Embryonic facial prominence (tissue), 1 donor: ENCODE data around the gene ATP6V0D1.
"Not testable (repeated sequence)": the region's sequence is repeated elsewhere in the genome, so short reads cannot be mapped to it uniquely, and the experiment has no call there.

Experiments used
- DNase-seq: peaks from one replicate; pipeline ENCODE4 v3.0.0-alpha.2; 2016; ENCODE audit errors: extremely low spot score

Gene ATP6V0D1

DNA sequence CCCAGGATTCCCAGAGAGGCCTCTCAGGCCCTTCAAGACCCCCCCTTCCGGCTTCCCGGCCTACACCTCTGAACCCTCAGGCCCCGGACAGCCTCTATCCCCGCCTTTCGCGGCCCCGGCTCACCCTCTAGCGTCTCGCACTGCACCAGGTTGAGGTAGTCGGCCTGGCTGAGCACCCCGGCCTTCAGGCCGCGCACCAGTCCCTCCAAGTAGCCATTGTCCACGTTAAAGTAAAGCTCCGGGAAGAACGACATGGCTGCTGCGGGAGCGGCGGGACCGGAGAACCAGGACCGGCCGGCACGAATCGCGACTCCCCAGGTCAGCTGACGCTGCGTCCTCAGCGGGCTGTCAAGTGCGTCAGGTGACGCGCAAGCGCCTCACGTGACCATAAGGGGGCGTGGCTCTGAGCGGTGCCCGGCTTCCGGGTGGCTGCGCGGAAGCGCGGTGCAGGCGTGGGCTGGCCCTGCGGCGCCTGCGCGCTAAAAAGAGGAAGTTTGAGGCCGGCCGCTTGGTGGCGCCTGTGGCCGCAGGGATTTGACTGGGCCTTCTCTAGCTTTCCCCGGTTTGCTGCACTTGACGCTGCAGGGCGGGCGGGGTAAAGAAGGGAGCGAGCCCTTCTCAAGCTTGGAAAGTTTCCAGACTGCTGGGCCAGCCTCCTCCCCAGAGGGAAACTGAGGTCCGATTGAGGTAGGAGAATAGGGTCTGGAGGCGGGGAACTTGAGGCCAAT lies at the start of gene ATP6V0D1:
Gene ATP6V0D1, minus strand, starts transcription at position 325 of the 728 bp plus-strand sequence. Its CDS starts 71 bp downstream, at position 254.
- DNase-seq = peak; percentile 90

DNA sequence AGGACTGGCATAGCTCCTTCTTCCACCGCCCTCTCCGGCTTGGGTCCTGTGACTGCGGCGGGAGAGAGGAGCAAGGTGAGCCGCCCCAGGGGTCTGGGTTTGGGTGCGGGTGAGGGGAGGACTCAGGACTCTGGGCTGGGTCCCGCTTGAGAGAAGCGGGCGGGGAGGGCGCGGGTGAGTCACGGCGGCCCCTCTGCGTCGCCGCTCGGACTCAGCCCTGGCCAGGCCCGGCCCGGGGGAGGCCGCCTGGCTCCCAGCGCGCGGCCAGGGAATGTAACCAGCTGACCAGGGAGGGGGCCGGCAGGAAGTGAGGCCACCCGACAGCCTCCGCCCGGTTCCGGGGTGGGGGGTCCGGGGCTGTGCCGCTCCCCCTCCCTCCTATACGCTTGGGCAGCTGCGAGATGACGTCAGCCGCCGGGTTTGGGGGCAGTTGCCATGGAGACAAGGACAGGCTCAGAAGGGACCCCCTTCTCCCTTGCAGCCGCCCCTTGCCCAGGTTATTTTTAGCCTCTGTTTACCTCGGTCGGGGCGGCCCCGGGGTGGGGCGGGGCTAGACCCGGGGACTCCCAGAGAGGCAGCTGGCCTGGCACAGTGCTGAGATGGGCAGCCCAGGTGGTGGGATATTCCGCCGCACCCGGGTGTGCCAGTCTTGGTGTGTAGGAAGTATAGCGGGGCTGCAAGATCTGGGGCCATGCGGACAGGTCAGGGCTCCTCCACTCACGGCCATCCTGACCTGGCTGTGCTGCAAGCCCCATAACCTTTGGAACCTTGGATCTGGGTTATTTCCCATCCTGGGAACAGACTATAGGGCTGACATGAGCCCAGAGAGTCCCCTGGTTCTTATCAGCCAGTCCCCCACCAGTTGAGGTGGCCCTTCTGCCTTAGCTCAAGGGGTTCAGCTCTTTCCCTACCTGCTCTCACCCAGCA lies 49.3 kb upstream of the ATP6V0D1 start:
- DNase-seq = no peak

DNA sequence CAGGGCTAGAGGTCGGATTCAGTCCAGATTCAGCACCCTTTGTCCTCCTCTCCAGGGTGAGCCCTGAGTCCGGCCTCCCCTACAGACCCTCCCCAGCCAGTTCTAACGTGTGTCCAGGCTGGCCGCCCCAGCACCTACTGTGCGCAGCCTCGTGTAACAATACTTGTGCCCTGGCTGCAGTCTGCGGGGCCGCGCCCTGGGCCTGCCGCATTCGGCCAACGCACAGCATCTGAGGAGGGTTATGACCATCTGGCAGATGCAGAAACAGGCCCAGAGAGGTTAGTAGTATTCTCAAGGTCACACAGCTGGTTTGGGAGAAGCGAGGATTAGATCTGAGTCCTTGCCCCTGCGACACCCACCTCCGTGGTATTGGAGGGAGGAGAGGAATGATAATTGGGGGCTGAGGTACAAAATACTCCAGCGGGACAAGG lies 48.6 kb upstream of the ATP6V0D1 start:
- no peak for DNase-seq

DNA sequence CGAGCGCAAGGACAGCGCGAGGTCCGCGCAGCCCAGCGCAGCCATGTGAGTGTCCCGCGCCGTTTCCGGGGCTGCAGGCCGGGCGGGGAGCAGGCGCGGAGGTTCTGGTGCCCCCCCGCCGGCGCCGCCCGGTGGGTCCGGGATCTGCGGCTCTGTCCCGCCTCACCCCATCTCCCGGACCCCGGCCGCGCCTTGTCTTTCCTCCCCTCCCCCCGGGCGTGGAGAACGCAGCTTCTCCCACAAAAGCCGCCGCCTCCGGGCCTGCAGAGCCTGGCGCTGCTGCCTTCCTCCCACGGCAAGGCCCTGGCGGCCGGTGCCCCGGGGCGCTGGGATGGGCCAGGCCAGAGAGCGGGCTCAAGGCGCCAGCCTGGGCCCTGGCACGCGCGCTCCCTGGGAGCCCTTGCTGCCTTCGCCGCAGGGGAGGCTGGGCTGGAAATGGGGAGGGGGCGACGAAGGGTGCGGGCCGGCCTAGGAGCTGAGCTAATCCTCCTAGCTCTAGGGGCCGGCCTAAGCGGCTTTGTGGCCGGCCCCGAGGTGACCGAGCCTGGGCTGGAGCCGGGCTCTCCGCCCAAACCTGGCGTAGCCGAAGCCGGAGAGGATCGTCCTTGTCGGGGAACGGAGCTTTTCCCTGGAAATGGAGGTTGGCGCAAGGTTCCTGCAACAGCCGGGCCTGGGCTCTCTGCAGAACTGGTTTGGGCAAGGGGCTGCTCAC lies 48.1 kb upstream of the ATP6V0D1 start:
- DNase-seq = no peak

DNA sequence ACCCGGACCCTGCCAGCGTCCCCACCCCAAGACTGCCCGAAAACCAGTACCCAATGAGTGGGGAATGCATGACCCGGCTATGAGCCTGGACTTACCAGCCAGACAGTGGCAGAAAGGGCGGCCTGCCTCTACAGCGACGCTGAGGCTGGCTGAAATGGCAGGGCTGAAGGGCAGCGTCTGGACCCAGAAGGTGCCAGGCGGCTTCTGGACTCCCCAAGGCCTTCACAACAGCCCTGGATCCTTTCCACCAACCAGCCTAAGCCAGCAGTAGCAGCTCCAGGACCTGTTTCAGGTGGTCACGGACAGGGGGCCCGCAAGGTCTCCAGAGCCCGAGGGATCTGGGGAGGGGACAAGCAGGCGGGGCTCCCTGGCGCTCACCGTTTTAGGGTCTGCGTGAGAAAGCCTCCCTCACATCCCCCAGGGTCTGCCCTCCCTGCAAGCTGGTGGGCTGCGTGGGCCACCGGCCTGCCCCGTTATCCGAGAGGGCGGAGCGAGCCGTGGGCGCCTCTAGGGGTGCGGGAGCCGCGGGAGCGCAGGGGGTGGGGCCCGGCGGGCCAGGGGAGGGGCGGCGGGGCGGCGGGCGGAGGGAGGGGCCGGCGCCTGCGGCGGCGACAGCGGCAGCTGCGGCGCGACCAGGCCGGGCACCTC lies 47.4 kb upstream of the ATP6V0D1 start, which contains the start of gene RIPOR1:
Gene RIPOR1, plus strand, starts transcription at position 608 of the 648 bp plus-strand sequence. CDS start 9,618 bp downstream, outside the sequence.
- no peak for DNase-seq

GRCh38 chr16:67526149-67526791 lies 45.3 kb upstream of the ATP6V0D1 start:
- DNase-seq = no peak

GRCh38 chr16:67525176-67525860 lies 44.4 kb upstream of the ATP6V0D1 start:
- DNase-seq = no peak

- peak; percentile 85 for DNase-seq
Measured at GRCh38 chr16:67521095-67521804, 40.3 kb upstream of the ATP6V0D1 start.

GRCh38 chr16:67519242-67519641 lies 38.3 kb upstream of the ATP6V0D1 start:
- DNase-seq = no peak

GRCh38 chr16:67518676-67519075 lies 37.7 kb upstream of the ATP6V0D1 start:
- no peak for DNase-seq

GRCh38 chr16:67517661-67518423 lies 36.9 kb upstream of the ATP6V0D1 start:
- DNase-seq = no peak

DNA sequence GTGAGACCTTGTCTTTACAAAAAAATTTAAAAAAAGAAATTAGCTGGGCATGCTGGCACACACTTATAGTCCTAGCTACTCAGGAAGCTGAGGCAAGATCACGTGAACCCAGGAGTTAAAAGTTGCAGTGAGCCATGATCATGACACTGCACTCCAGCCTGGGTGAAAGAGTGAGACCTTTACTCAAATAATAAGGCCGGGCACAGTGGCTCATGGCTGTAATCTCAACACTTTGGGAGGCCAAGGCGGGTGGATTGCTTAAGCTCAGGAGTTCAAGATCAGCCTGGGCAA lies 36.1 kb upstream of the ATP6V0D1 start:
- no peak for DNase-seq

- DNase-seq = no peak
Measured at GRCh38 chr16:67516296-67517154, 35.6 kb upstream of the ATP6V0D1 start.

DNA sequence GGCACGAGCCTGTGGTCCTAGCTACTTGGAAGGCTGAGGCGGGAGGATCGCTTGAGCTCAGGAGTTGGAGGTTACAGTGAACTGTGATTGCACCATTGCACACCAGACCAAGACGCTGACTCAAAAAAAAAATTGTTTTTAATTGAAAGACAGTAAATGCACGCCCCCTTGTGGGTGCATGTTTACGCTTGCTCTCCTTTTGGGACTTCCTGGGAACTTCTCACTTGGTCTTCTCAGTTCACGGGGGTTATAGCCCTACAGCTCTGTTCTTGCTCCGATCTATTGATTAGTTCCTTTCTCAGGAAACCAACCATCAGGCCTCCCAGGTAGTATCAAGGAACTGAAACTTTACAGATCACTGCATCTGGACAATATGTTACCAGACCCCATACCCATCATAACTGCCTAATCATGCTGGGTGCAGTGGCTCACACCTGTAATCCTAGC lies 33.4 kb upstream of the ATP6V0D1 start:
- DNase-seq = no peak

DNA sequence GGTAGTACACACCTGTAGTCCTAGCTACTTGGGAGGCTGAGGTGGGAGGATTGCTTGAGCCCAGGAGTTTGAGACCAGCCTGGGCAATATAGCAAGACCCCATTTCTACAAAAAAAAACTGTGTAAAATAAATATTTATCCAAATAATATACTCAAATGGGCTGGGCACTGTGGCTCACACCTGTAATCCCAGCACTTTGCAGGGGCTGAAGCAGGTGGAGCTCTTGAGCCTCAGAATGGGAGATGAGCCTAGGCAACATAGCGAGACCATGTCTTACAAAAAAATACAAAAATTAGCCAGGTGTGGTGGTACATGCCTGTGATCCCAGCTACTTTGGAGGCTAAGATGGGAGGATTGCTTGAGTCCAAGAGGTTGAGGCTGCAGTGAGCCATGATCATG lies 32.9 kb upstream of the ATP6V0D1 start:
- DNase-seq = not testable (repeated sequence)

DNA sequence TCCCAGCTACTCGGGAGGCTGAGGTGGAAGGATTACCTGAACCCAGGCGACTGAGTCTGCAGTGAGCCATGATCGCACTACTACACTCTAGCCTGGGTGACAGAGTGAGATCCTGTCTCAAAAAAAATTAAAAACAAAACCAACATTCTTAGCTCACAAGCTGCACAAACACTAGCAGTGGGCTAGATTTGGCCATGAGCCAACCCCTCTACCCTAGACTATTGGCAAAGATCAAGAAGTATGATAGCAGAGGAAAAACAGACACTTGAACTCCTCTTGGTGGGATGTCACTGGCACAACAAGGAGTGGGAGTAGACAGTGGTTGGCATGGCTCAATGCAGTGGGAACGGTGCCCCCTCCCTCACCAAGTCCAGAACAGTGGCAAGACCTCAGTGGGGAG lies 28.1 kb upstream of the ATP6V0D1 start:
- DNase-seq = no peak

- DNase-seq = no peak
Measured at GRCh38 chr16:67506468-67506867, 25.5 kb upstream of the ATP6V0D1 start.
